ENCODE results near the gene POLR2A.

POLR2A gene

GRCh38 chr17:7440113-7440833 is 43.9 kb upstream of the POLR2A start:
- TF ChIP-seq NFIC (IDR thresholded peaks at IDR 0.05) (peak; percentile 82), TAF1 (IDR thresholded peaks at IDR 0.05; ENCODE audit: low read depth) (no peak), EGR1 (IDR thresholded peaks at IDR 0.05) (no peak), TEAD4 (IDR thresholded peaks at IDR 0.05) (no peak), USF1 (IDR thresholded peaks at IDR 0.05) (peak; percentile 17; the same call in 1 of the 2 replicates), EP300 (IDR thresholded peaks at IDR 0.05; ENCODE audit: borderline replicate concordance) (no peak), REST (IDR thresholded peaks at IDR 0.05; ENCODE audit: low read depth) (no peak), TCF12 (IDR thresholded peaks at IDR 0.05; ENCODE audit: low read depth) (no peak), CEBPB (IDR thresholded peaks at IDR 0.05) (no peak), CREB1 (IDR thresholded peaks at IDR 0.05; ENCODE audit: low read depth) (no peak), ZBTB7A (IDR thresholded peaks at IDR 0.05; ENCODE audit: low read depth) (no peak; the same call in none of the 2 replicates), RAD21 (IDR thresholded peaks at IDR 0.05; ENCODE audit: low read depth) (no peak)

- no peak for TF ChIP-seq CEBPB (IDR thresholded peaks at IDR 0.05)
- TF ChIP-seq TEAD4 (IDR thresholded peaks at IDR 0.05), result no peak
- no peak for TF ChIP-seq CREB1 (IDR thresholded peaks at IDR 0.05; ENCODE audit: low read depth)
- TF ChIP-seq ZBTB7A (IDR thresholded peaks at IDR 0.05; ENCODE audit: low read depth), result no peak
- no peak for TF ChIP-seq TCF12 (IDR thresholded peaks at IDR 0.05; ENCODE audit: low read depth)
- no peak for TF ChIP-seq REST (IDR thresholded peaks at IDR 0.05; ENCODE audit: low read depth)
- TF ChIP-seq YY1 (IDR thresholded peaks at IDR 0.05; ENCODE audit: low read depth), result no peak
- no peak for TF ChIP-seq NFIC (IDR thresholded peaks at IDR 0.05)
- no peak for TF ChIP-seq FOXM1 (IDR thresholded peaks at IDR 0.05; ENCODE audit: borderline replicate concordance, low read depth)
- TF ChIP-seq TAF1 (IDR thresholded peaks at IDR 0.05; ENCODE audit: low read depth), result no peak
- TF ChIP-seq MAX (IDR thresholded peaks at IDR 0.05), result no peak
- TF ChIP-seq USF1 (IDR thresholded peaks at IDR 0.05), result no peak
- no peak for TF ChIP-seq EGR1 (IDR thresholded peaks at IDR 0.05)
- no peak for TF ChIP-seq EP300 (IDR thresholded peaks at IDR 0.05; ENCODE audit: borderline replicate concordance)
- no peak for TF ChIP-seq RAD21 (IDR thresholded peaks at IDR 0.05; ENCODE audit: low read depth)
These were observed 43.4 kb upstream of the POLR2A start for GRCh38 chr17:7440834-7441195.

GRCh38 chr17:7441266-7441665 is 42.9 kb upstream of the POLR2A start:
- TF ChIP-seq RAD21 (IDR thresholded peaks at IDR 0.05; ENCODE audit: low read depth) (no peak), TCF12 (IDR thresholded peaks at IDR 0.05; ENCODE audit: low read depth) (no peak), ZBTB7A (IDR thresholded peaks at IDR 0.05; ENCODE audit: low read depth) (no peak), TAF1 (IDR thresholded peaks at IDR 0.05; ENCODE audit: low read depth) (no peak), CREB1 (IDR thresholded peaks at IDR 0.05; ENCODE audit: low read depth) (no peak), YY1 (IDR thresholded peaks at IDR 0.05; ENCODE audit: low read depth) (no peak), EGR1 (IDR thresholded peaks at IDR 0.05) (no peak), MAX (IDR thresholded peaks at IDR 0.05) (no peak), FOXM1 (IDR thresholded peaks at IDR 0.05; ENCODE audit: borderline replicate concordance, low read depth) (no peak), REST (IDR thresholded peaks at IDR 0.05; ENCODE audit: low read depth) (no peak), NFIC (IDR thresholded peaks at IDR 0.05) (no peak), TEAD4 (IDR thresholded peaks at IDR 0.05) (no peak), CEBPB (IDR thresholded peaks at IDR 0.05) (no peak), USF1 (IDR thresholded peaks at IDR 0.05) (no peak)
